Measurements from ENCODE around the gene UBE2G2.

Gene UBE2G2, protein sequence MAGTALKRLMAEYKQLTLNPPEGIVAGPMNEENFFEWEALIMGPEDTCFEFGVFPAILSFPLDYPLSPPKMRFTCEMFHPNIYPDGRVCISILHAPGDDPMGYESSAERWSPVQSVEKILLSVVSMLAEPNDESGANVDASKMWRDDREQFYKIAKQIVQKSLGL

DNA sequence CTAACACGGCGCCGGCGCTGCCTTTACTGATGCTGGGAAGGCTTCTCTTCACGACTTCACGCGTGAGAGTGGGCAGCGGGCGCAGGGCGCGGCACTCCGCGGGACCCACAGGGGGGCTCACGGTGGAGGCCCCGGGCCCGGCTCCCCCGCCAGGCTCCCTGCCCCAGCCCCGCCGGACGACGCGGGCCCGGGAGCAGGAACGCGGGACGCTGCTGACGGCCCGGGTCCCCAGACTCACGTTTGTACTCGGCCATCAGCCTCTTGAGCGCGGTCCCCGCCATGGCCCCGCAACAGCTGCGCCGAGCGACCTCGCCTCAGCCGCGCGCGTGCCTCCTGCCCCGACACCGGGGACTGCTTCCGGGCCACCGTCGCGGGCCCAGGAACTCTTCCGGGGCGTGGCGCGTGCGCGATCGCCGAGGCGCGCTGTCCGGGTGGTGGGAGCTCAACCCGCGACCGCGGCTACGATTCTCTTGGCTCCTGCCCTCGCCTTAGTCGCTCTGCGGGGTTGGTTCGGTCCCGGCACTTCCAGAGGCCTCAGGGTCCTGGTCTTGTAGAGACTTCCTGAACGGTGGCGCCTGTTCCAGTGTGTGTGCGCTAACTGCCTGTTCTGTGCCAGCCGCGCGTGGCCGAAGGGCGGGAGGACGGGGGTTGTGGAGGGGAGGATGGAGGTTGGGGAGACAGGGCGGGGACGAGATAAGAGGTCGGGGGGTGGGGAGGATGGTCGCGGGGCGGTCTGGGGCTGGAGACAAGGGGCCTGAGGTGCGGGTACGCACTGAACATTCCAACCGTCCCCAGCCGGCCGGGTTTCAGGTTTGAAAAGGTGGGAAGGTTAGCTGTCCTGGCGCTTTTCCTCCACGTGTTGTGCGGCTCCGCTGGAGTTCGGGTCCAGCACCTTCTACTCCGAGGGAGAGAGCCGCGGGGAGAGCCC, at the start of gene UBE2G2:
TSS of gene UBE2G2 (minus strand) at position 353 of the 928 bp plus-strand sequence. CDS start at position 281, 72 bp downstream.
- peak; percentile 82 for DNase-seq (ENCODE audit: low read depth)

DNA sequence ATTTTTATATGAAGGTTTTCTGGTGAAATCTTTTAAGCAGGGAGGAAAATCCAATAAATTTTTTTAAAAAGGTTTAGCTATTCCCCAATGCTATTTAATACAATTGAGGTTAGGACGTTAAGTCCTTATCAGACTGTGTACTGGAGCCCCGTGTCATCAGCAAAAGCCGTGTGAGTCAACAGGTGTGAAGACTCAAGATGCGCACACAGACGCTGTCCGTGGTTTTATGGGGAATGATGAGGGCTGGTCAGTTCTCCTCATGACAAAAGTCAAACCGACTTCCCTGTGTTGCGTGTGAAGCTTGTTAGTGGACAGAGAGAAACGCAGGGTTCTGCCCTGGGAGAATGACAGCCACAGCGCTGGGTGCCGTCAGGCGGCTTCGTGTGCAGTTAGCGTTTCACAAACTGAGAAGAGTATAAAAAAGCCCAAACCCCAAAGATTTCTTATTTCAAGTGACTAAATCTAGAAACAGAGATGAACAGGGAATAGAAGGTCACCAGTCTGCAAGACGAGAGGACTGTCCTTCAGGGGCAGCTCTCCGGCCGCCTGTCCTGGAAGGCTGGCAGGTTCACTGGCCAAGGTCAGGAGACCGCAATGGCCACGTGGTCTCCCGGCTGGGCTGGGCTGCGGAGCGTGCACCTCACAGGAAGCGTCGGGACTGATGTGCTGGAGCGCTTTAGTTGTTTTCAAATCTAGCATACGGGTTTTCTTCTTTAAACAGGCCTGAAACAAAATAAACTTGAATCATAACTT, 49.5 kb upstream of the UBE2G2 start:
- DNase-seq (ENCODE audit: low read depth), result no peak

DNA sequence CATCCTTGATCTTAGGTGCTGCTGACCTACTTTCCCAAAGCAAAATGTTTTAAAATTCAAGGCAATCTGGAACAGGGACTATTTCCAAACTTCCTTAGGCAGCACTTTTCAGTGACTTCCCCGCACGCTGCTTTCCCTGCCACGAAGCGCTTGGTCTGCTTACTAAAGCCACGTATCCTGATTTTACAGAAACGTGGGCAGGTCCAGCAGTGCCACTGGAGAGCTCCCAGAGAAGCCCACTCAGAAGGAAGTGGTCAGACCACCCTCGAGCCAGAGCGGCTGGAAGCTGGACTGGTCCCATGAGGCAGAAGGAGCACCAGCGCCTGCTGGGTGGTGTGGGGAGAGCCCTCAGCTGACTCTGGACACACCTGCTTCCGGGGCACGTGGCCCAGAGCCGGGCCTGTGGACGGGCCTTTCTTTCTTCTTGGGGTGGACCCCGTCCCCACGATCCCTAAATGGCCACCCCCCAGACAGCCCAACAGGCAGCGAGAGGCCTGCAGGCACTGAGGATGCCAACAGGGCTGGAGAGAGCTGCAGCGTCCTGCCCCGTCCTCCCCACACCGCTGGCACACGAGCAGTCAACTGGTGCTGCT, 48.7 kb upstream of the UBE2G2 start:
- DNase-seq (ENCODE audit: low read depth), result no peak

DNA sequence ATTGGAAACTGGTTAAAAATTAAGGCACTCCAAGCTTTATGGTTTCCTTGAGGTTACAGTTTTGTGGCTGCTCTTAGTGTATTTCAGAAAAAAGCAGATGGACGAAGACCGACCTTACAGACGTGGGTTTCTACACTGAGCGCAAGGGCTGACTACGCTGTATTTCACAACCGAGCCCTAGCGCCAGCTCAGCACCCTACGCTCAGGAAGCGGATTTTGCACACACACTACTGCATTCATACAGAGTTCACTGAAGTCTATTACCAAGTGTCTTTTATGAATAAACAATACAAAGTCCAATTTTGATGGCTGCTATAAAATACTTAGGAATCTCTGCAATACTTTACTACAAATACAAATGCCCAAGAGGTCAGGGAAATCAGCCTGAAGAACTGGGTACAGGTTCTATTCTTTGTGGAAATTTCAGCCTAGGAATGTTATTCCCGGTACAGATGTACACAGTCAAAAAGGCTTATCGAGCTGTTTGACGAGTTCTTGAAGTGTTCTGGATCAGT, 48.1 kb upstream of the UBE2G2 start:
- no peak for DNase-seq (ENCODE audit: low read depth)

DNA sequence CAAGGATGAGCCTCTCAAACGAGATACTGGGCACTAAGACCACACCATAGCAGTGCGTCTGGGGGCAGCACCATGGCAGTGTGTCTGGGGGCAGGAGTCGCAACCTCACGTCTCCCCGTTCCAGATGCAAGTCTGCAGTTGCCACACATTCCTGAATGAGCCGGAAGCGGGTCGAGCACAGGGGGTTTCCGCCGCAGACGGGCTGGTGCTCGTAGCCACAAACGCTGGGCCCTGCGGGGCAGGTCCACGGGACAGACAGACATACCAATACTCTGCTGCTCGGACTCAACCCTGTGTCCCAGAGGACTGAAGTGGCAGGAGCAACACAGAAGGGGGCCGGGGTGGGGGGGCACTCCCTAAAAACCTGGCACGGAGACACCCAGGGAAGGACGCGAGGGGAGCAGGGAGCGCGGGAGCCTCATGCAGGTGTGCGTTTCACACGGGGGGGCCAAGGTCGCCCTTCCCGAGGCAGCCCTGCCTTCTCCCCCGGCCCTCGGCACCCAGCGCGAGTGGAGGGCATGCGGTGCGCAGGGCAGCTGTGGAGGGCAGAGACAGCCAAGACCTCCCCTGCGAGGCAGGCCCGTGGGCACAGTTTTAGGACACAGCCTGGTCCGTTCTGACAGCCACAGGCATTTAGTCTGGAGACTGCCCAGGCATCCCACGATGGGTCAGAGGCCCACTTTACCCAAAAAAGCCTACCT, 47.4 kb upstream of the UBE2G2 start:
- no peak for DNase-seq (ENCODE audit: low read depth)

DNA sequence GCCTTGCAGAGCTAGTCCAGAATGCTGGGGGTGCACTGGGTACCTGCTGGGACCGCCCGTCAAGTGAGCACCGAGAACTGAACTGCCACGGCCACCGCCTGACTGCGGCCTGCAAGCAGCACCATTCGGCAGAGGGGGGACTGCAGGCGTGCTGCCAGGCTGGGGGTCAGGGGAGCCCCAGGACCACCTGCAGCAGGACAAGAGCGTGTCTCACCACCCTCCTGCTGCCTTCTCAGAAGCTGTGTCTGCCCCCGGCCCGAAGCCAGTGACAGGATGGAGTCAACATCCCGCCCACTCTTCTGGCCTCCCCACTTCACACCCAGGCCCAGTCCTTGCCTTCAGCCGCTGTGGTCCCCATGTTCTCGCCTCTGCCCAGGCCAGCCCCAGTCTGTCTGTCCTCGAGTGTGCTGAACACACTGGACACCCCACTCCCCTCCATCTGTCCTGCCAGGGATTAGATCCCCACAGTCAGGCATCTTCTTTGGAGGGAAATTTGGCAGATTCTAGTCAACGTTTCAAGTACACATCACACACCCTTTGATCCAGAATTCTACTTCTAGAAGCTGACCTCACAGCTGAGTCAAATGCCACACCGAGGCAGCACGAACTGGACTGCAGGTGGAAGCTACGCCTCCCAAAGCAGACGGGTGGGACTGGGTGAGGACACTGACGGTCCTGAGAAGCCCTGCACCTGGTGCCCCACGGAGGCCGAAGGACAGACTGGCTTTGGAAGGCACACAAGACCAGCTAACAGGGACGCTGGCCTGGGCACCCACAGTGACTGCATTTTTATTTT, 45.8 kb upstream of the UBE2G2 start:
- no peak for DNase-seq (ENCODE audit: low read depth)

DNA sequence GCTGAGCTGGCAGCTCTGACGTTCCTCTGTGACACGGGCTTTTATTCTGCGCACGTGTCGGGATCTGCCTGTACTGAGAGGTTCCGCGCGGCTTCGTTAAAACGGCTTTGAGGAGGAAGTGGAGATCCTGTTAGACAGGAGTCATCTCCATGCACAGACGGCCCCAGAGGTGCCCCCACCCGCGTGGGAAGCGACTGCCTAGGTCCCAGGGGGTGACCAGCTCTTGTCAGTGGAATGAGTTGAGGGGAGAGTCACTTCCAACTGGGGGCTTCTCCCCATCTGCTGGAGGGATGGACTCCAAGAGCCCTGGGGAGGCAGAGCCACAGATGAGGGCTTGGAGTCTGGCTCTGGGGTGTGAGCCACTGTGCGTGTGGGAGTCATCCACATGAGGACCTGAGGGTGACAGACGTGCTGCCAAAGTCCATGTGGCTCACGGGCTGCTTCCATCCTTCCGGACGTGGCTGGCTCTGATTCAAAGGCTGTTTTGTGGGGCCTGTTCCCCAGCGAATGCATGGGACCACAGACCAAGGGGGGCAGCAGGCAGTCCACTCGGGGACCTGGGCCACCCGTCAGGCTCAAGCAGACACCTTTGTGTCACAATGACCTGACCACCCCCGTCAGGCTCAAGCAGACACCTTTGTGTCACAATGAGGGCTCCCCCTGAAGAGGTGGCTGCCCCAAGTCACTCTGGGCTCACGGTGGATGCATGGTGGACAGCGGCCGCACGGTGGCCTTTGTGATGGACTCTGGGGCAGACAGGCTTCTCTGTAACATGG, 45.1 kb upstream of the UBE2G2 start:
- DNase-seq (ENCODE audit: low read depth), result no peak

DNA sequence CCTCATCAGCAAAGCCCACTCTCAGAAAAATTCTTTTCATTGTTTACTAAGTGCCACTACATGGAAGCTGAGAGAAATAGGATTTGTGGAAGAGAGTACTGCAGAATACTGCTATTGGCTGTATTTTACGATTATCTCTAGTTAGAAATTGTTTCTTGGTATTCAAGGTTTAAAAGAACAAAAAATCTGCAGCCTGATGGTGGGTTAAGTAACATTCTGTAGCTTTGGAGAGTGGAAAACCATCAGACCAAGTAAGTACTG, 44.5 kb upstream of the UBE2G2 start:
- DNase-seq (ENCODE audit: low read depth), result no peak

DNA sequence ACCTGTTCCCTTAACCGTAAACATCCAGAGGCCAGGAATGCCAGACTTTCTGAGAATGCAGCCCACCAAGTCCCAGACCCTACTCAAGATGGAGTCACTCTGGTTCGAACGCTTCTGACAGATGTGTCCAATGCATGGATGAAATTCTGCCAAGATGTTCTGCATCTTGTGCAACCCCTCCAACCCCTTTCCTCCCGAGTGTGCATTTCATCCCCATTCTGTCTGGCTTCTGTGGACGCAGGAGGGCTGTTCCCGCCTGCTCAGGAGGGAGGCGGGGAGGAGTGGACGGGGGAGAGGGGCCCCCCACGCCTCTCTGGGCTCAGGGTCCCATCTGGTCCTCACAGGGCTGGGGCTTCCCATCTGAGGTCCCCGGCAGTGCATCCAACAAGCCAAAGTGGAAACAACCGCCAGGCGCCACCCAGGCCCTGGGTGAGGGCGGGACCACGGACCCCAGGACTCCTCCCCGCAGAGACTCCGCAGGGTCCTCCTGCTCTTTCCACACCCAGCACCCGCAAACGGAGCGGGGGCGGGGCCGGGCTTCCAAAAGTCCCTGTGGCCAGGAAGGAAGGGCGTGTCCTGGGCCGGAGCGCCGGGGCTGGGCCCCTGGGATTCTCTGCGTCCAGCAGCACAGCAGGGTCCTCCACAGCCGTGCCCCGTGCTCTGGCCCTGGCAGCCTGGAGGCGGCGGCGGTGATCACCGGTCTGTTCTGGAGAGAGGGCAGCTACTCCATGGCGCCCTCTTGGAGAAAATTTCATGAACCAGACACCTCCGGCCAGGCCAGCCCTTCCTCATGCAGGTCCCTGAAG, 44.0 kb upstream of the UBE2G2 start:
- DNase-seq (ENCODE audit: low read depth), result peak; percentile 33

DNA sequence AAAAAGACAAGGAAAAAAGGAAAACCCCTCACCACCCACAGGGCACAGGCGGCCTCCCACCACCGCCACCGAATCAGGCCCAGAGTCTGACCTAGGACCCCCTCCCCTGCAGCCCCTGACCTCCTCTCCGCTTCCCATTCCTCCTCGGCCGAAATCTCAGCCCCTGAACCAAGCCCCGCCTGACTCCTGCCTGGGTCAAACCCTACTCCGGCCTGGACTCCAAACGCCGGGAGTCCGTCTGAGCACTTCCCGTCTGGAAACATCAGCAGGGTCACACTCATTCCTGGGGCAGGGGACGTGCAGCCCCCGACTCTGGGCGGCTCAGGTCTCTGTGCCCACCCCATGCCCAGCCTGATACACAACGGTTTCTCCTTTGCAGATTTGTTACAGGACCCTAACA, 42.6 kb upstream of the UBE2G2 start:
- no peak for DNase-seq (ENCODE audit: low read depth)

DNA sequence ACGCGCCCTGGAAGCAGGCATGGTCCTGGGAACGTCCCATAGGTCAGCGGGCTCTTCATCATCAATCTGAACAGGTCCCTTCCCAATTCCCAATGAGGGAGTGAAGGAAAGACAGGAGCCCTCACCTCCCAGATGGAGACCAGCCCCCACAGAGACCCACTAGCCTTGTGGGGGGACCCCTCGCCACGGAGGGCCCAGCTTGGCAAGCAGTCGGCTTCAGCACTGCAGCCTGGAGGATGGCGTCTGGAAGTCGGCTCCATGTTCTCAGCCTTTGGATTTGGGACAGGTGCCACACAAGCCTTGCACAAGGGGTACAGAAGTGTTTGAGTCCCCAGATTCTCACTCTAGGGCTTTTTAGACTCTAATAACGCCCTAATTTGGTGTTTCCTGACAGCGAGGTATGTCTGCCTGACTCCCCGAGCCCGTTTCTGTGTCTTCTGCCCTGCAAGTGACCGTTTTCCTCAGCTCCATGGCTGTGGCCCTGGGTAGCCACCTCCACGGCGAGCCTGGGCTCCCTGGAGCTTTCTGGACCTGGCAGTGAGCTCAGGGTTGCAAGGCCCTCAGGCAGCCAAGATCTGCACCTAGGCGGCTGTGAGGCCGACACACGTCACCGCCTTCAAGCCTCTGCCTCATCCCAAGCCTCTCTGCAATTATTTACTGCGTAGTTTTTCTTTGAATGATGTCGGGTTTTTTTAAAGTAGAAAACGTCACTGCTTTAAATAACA, 41.3 kb upstream of the UBE2G2 start:
- DNase-seq (ENCODE audit: low read depth), result no peak

DNA sequence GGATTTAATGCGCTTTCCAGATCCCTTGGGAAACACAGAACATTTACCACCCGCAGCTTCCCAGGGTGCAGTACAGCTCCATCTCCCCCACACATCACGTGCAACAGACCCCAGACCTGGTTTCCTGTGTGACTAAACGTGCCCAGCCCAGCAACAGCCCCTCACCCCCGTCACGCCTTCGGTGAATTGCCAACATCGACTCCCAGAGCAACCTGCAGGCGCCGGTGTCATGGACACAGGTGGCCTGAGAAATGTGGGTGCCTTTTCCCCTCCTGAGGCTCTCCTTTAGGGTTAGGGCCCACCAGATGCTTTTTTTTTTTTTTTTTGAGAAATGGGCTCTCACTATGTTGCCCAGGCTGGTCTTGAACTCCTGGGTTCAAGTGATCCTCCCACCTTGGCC, 40.5 kb upstream of the UBE2G2 start:
- no peak for DNase-seq (ENCODE audit: low read depth)

DNA sequence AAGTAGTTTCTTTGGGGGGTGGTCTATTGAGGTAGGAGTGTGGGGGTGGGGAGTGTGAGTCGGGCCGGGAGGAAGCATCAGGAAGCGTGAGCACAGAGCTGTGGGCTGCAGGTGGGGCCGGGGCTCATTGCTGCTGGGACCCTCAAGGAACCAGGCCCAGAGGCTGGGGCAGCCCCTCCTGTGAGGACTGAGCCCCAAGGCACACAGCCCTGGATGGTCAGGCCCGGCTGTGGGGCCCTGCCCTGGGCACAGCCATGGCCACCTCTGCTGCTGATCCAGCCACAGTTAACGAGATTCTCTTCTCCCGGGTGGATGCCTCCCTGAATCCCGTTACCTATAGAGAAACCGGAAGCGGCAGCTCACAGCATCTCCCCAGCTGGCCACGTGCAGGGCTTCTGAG, 39.2 kb upstream of the UBE2G2 start:
- DNase-seq (ENCODE audit: low read depth), result no peak

DNA sequence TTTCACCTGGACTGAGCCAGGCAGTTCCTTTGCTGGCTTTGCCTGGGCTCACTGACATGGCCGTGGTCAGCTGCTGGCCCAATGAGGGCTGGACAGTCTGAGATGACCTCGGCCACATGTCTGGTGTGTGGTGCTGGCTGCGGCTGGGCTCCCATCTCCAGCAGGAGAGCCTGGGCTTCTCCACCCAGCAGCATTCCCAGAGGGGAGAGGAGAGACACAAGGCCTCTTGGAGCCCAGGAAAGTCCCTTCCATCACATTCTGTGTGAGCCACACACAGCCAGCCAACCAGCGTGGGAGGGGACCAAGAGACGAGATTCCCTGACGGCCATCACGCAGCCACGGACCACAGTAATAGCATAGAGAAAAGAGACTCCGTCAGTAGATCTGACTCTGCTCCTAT, 37.3 kb upstream of the UBE2G2 start:
- no peak for DNase-seq (ENCODE audit: low read depth)

DNA sequence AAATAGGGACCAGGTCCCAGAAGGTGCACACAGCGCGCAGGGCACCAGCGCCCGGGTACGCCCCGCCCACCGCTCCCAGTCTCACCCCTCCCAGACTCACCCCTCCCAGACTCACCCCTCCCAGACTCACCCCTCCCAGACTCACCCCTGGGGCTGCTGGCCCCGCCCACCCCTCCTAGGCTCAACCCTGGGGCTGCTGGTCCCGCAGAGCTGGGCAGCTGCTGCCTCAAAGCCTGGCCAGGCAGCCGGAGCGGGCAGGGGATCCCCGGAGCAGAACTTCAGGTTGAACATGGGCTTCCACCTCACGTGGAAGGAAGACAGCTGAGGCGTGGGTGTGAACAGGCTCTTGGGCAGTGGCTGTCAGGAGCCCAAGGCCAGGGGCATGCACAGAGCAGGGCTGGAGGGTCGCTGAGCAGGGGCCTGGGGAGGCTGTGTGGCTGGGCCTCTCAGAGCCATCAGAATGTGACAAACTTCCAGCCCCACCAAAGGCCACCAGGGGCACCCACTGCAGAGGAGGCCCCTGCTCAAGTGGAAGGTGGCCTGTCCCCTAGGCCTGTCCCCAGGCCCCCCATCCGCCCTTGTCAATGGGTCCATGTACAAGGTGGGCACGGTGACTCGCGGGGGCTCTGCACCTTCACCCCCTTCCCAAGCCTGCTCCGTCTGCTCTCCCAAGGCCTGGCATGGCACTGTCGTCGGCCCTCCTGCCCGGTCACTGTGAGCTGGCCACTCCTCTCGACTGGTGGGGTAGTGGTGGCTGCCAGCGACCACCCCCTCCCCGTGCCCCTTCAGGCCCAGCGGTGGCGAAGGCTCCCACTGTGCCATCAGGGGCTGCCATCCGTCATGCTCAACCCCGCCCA, 36.6 kb upstream of the UBE2G2 start:
- DNase-seq (ENCODE audit: low read depth), result no peak

DNA sequence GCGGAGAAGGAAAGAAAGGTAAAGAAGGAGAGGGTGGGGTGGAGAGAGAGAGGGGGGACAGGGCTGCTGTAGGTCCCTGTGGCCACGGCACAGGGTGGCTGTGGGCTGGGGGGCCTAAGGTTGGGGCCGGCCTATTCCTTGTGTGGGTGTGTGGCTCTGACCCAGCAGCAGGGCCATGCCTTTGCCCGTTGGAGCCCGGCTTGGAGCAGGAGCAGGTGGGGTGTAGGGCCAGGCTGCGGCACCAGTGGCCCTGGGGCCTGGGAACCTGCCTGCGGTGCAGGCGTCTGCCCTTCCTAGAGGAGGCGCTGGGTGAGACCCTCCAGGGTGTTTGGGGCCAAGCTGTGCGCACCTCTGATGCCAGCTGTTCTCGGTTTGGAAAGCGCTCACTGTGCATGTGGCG, 35.9 kb upstream of the UBE2G2 start:
- no peak for DNase-seq (ENCODE audit: low read depth)

DNA sequence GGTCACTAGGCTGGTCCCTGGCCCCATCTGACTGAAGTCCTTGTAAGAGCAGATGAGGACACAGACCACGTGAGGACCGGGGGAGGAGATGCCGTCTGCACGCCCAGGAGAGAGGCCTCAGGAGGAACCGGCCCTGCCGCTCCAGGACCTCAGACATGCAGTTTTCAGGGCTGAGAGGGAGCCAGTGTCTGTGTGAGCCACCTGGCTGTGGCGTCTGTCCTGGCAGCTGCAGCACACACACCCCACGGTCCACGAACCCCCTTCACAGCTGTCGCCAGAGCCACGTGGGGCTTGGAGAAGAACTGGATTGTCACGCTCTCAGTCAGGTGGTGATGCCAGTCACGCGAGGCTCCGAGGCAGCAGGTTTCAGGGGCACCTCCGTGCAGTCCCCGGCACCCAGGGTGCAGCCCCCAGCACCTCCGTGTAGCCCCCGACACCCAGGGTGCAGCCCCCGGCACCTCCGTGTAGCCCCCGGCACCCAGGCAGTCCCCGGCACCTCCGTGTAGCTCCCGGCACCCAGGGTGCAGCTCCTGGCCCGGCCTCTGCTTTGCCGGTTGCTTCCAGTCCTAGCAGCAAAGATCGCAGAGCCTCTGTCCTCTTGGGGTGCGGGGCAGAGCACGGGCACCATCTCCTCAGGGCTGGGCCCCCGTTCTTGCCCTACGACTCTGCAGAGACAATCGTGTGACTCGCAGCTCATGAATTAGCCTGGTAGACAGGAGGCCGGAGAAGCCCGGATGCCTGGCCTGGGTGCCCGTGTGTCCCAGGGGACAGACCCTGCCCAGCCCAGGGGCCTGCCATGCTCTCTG, 35.2 kb upstream of the UBE2G2 start:
- no peak for DNase-seq (ENCODE audit: low read depth)

Measured in activated T-helper 9 cell treated with anti-CD3 and anti-CD28 coated beads, Interleukin-2, amount 50 U/mL, for 16 hours (primary cell).